Hepatocyte (in vitro differentiated cells): ENCODE measurements around the gene SERPINE2. TPM values are rescaled to one million over a fixed set of nuclear protein-coding genes. Genes with fewer than 3 reads are reported as not detected.

Experiments
- DNase-seq: peaks from one replicate; pipeline ENCODE4 v3.0.0-alpha.2; 2016; ENCODE audit warnings: low spot score
- H2AFZ ChIP-seq: fragments of 200-600 bp; sonication (generic); 2 replicates; pipeline ENCODE4 v1.6.0; 2016; ENCODE audit warnings: antibody characterized with exemption, mild to moderate bottlenecking
- H3K27ac ChIP-seq: fragments of 200-600 bp; sonication (generic); 2 replicates; pipeline ENCODE4 v1.5.1; 2016; ENCODE audit warnings: mild to moderate bottlenecking
- H3K27me3 ChIP-seq: fragments of 200-600 bp; sonication (generic); 2 replicates; pipeline ENCODE4 v1.6.1; 2016
- H3K36me3 ChIP-seq: fragments of 200-600 bp; sonication (generic); replicated peaks from 2 replicates; pipeline ENCODE4 v1.5.1; 2016; ENCODE audit warnings: low read depth; ENCODE audit not compliant: insufficient read depth
- H3K4me1 ChIP-seq: fragments of 200-600 bp; sonication (generic); 2 replicates; pipeline ENCODE4 v1.5.1; 2016; ENCODE audit warnings: mild to moderate bottlenecking, moderate library complexity; ENCODE audit not compliant: insufficient read depth
- H3K4me2 ChIP-seq: fragments of 200-600 bp; sonication (generic); 2 replicates; pipeline ENCODE4 v1.6.0; 2016
- H3K4me3 ChIP-seq: fragments of 200-600 bp; sonication (generic); 2 replicates; pipeline ENCODE4 v1.5.1; 2016; ENCODE audit warnings: mild to moderate bottlenecking
- H3K79me2 ChIP-seq: fragments of 200-600 bp; sonication (generic); 2 replicates; pipeline ENCODE4 v1.6.0; 2017; ENCODE audit warnings: mild to moderate bottlenecking
- H3K9me2 ChIP-seq: fragments of 200-600 bp; sonication (generic); replicated peaks from 2 replicates; pipeline ENCODE4 v1.6.0; 2017; ENCODE audit warnings: mild to moderate bottlenecking; ENCODE audit not compliant: insufficient read depth
- H3K9me3 ChIP-seq: fragments of 200-600 bp; sonication (generic); 2 replicates; pipeline ENCODE4 v1.5.1; 2016; ENCODE audit warnings: low read depth, mild to moderate bottlenecking
- H4K20me1 ChIP-seq: fragments of 200-600 bp; sonication (generic); 2 replicates; pipeline ENCODE4 v1.6.0; 2016; ENCODE audit warnings: mild to moderate bottlenecking; ENCODE audit not compliant: insufficient read depth, poor library complexity, severe bottlenecking
- CTCF ChIP-seq: fragments of 200-600 bp; sonication (generic); IDR thresholded peaks from 2 replicates; pipeline ENCODE4 v1.5.1; 2016; ENCODE audit warnings: antibody characterized with exemption, mild to moderate bottlenecking; ENCODE audit not compliant: poor library complexity
- EZH2 ChIP-seq: fragments of 200-600 bp; sonication (generic); IDR thresholded peaks from 2 replicates; pipeline ENCODE4 v1.6.1; 2016; ENCODE audit warnings: antibody characterized with exemption, mild to moderate bottlenecking, borderline replicate concordance
- EZH2phosphoT487 ChIP-seq: fragments of 200-600 bp; sonication (generic); IDR thresholded peaks from one replicate; pipeline ENCODE4 v1.6.1; 2018; ENCODE audit warnings: antibody characterized with exemption, mild to moderate bottlenecking, low read depth, moderate library complexity; ENCODE audit not compliant: unreplicated experiment, severe bottlenecking
- WGBS: methylation state at CpG from one replicate; pipeline ENCODE4 v1.1.6; 2016; ENCODE audit warnings: low lambda C conversion rate; ENCODE audit errors: missing lambda C conversion rate; 5-methylcytosine and 5-hydroxymethylcytosine counted together
- polyA plus RNA-seq: library from polyadenylated mRNA; unstranded; fragments of >200 nt; fragmentation: Nextera tagmentation; extraction: Ambion mirVana; gene quantifications from 2 replicates; pipeline ENCODE4 v1.2.1, GENCODE V29; 2016
- total RNA-seq: library from RNA; depleted of rRNA; stranded (reverse); fragments of >200 nt; gene quantifications from 2 replicates; pipeline ENCODE4 v1.2.3, GENCODE V29; 2014

The SERPINE2 gene
- total and polyA plus RNA-seq, 2 experiments from 2014 or later, result 186 to 427 TPM

- no peaks in the 10 kb centered on the region for H3K79me2 ChIP-seq
- H3K4me1 ChIP-seq, result no peaks in the 10 kb centered on the region
- no peaks in the 10 kb centered on the region for H4K20me1 ChIP-seq
- H3K9me3 ChIP-seq, result no peaks in the 10 kb centered on the region
- no peak overlapping the region for H3K27ac ChIP-seq
- DNase-seq, result no peak
- H3K36me3 ChIP-seq, result no peaks in the 10 kb centered on the region
- no peak overlapping the region for H3K4me2 ChIP-seq
- H3K27me3 ChIP-seq, result no peaks in the 10 kb centered on the region
- H3K9me2 ChIP-seq, result no peaks in the 10 kb centered on the region
- H3K4me3 ChIP-seq, result no peak overlapping the region
- TF ChIP-seq CTCF (no peak), EZH2 (no peak), EZH2phosphoT487 (no peak)
- no peak overlapping the region for H2AFZ ChIP-seq
- 95% methylated on average over 4 of the region's 4 CpGs for WGBS
Observed at GRCh38 chr2:223978451-223978850, 60.6 kb downstream of the SERPINE2 start.

- no peak for DNase-seq
- 80% methylated on average over 3 of the region's 3 CpGs for WGBS
Observed at GRCh38 chr2:223976635-223977226, 62.4 kb downstream of the SERPINE2 start.

GRCh38 chr2:223973606-223974005, 65.5 kb downstream of the SERPINE2 start:
- 100% methylated on average over 3 of the region's 3 CpGs for WGBS
- no peaks in the 10 kb centered on the region for H3K36me3 ChIP-seq

More at GRCh38 chr2:223976635-223977226, 62.4 kb downstream of the SERPINE2 start:
- no peaks in the 10 kb centered on the region for H3K9me2 ChIP-seq
- H2AFZ ChIP-seq, result no peak overlapping the region
- H3K9me3 ChIP-seq, result no peaks in the 10 kb centered on the region
- TF ChIP-seq CTCF (no peak), EZH2 (no peak), EZH2phosphoT487 (no peak)
- H3K27me3 ChIP-seq, result no peaks in the 10 kb centered on the region
- H3K36me3 ChIP-seq, result no peaks in the 10 kb centered on the region
- no peak overlapping the region for H3K4me2 ChIP-seq
- H3K4me3 ChIP-seq, result no peak overlapping the region
- no peaks in the 10 kb centered on the region for H3K79me2 ChIP-seq
- no peaks in the 10 kb centered on the region for H3K4me1 ChIP-seq
- no peaks in the 10 kb centered on the region for H4K20me1 ChIP-seq
- H3K27ac ChIP-seq, result no peak overlapping the region

More at GRCh38 chr2:223973606-223974005, 65.5 kb downstream of the SERPINE2 start:
- Histone ChIP-seq H3K9me3 (no peaks in the 10 kb centered on the region), H3K79me2 (no peaks in the 10 kb centered on the region), H3K27ac (no peak overlapping the region), H3K9me2 (no peaks in the 10 kb centered on the region), H3K4me1 (no peaks in the 10 kb centered on the region), H4K20me1 (no peaks in the 10 kb centered on the region), H3K4me2 (no peak overlapping the region), H3K27me3 (no peaks in the 10 kb centered on the region), H3K4me3 (no peak overlapping the region), H2AFZ (no peak overlapping the region)
- TF ChIP-seq EZH2phosphoT487 (no peak), CTCF (no peak)
- no peak for DNase-seq
